HG02884 (cell line): ENCODE measurements around the gene FEM1A.
"Not testable (repeated sequence)": the region's sequence is repeated elsewhere in the genome, so short reads cannot be mapped to it uniquely, and the experiment has no call there.

Experiments used
- ATAC-seq: cut with Tn5 transposase; IDR thresholded peaks from one replicate; pipeline ENCODE4 v1.9.1; 2021; ENCODE audit warnings: mild to moderate bottlenecking, moderate library complexity; ENCODE audit not compliant: unreplicated experiment

The FEM1A gene

DNA sequence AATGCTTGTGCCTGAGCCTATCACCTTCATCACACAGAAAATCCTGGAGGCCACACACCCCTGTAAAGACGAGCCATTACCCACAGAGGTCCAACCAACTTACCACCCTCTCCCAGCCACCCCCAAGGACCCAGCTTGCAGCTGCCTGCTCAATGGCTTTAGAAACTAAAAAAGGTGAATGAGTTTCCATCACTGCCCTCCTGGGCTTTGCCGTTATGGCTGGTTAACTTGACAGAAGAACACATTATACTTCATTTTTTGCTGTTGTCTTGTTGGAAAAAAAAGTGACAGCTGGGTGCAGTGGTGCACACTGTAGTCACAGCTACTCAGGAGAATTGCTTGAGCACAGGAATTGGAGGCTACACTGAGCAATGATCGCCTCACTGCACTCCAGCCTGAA is 17.4 kb upstream of the FEM1A start:
- no peak for ATAC-seq

GRCh38 chr19:4775627-4776152 is 15.8 kb upstream of the FEM1A start:
- ATAC-seq, result no peak

DNA sequence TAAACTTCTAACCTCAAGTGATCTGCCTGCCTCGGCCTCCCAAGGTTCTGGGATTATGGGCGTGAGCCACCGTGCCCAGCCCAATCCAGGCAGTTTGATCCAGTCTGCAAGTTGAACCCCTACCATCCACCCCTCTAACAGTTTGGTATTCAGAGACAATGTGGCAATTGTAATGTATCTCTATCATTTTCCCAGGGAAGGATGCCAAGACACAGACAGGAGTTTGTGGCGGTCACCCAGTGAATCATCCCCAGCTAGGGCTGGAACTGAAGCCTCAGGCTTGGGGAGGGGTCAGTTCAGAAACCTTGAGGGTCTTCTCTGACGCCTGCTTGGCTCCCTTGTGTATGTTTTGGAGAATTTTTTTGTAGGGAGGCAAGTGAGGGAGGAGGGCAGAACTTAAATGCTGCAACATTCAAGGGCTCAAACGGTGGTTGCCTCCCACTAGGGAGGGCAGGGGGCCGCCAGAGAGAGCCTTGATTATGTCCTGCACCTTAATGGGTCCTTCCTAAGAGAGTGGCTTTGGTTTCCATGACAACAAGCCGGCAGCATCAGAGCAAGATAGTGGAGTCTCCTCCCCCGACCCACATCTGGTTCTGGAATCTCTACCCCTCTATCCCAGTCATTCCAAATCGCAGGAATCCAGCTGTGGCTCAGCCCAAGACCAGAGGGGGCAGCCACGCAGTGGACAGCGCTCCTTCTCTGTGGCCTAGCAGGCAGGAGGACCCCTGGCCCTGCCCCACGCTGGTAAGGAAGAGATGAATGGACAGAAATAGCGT is 14.9 kb upstream of the FEM1A start:
- no peak for ATAC-seq

GRCh38 chr19:4778124-4778523 is 13.4 kb upstream of the FEM1A start:
- not testable (repeated sequence) for ATAC-seq

DNA sequence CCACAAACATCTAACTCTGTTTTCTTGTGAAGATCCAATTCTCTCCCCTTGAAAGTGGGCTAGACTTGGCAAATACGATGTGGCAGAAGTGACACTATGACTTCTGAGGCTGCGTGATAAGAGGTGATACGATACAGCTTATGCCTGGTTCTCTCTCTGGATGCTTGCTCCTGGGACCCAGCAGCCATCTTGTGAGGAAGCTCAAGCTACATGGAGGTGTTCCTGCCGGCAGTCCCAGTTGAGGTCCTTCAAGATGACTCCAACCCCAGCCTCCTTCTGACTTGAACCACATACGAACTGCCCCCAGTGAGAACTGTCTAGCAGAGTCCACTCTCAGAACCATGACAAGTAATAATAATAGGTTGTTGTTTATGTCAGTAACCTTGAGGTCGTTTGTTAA is 10.7 kb upstream of the FEM1A start:
- ATAC-seq, result no peak

GRCh38 chr19:4781801-4782200 is 9.7 kb upstream of the FEM1A start:
- ATAC-seq, result no peak

DNA sequence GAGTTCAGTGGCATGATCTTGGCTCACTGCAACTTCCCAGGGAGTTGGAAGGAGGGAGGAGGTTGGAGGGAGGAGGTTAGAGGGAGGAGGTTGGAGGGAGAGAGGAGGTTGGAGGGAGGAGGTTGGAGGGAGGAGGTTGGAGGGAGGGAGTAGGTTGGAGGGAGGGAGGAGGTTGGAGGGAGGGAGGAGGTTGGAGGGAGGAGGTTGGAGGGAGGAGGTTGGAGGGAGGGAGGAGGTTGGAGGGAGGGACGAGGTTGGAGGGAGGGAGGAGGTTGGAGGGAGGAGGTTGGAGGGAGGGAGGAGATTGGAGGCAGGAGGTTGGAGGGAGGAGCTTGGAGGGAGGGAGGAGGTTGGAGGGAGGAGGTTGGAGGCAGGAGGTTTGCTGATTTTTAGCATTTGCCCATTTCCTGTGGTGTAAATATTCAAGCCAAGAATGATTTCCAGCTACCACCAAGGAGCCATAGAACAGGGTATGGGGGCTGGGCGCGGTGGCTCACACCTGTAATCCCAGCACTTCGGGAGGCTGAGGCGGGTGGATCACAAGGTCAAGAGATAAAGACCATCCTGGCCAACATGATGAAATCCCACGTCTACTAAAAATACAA is 5.0 kb upstream of the FEM1A start:
- not testable (repeated sequence) for ATAC-seq

- not testable (repeated sequence) for ATAC-seq
Measured at GRCh38 chr19:4792019-4792865, 708 bp downstream of the FEM1A start.

GRCh38 chr19:4792866-4793195 is 1.3 kb downstream of the FEM1A start:
- not testable (repeated sequence) for ATAC-seq

DNA sequence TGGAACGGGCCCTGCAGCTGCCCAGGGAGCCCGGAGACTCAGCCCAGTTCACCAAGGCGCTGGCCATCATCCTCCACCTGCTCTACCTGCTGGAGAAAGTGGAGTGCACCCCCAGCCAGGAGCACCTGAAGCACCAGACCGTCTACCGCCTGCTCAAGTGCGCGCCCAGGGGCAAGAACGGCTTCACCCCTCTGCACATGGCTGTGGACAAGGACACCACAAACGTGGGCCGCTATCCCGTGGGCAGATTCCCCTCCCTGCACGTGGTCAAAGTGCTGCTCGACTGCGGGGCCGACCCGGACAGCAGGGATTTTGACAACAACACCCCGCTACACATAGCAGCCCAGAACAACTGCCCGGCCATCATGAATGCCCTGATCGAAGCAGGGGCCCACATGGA is 1.7 kb downstream of the FEM1A start:
- not testable (repeated sequence) for ATAC-seq

DNA sequence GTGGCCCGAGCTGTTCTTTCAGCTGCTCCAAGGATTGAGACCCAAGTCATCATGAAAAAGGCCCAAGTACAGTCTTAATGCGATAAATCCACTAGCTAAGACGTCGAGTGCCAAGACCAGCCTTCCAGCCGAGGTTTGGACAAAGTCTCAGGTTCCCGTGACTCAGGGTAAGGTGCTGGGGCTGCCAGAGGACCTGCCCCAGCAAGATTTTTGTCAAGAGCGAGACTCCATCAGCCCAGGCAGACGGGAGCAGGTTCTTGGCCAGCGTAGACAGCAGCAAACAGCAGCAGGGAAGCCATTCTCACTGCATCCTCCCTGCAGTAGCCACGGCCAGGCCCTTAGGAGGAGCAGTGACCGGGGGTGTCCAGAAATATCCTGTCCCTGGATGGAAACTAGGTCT is 3.4 kb downstream of the FEM1A start:
- no peak for ATAC-seq

DNA sequence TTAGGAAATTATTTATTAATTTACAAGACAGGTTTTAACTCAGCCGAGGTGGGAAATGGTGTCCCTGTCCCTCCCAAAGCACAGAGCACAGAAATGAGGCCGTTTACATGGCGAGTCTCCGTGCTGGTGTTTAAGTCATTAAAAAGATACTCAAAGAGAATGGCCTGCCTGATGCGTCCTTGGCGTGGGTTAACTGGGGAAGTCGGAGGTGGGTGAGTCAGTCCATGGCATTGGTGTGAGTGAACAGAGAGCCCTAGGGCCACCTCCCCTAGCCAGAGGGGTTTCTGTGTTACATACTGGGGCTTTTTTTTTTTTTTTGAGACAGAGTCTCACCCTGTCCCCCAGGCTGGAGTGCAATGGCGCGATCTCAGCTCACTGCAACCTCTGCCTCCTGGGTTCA is 3.9 kb downstream of the FEM1A start:
- ATAC-seq, result no peak

GRCh38 chr19:4800591-4801081 is 9.1 kb downstream of the FEM1A start:
- no peak for ATAC-seq

- ATAC-seq, result no peak
Measured at GRCh38 chr19:4801085-4801619, 9.6 kb downstream of the FEM1A start.

GRCh38 chr19:4802711-4803110 is 11.2 kb downstream of the FEM1A start:
- no peak for ATAC-seq

- no peak for ATAC-seq
Measured at GRCh38 chr19:4803736-4804695, 12.5 kb downstream of the FEM1A start.

DNA sequence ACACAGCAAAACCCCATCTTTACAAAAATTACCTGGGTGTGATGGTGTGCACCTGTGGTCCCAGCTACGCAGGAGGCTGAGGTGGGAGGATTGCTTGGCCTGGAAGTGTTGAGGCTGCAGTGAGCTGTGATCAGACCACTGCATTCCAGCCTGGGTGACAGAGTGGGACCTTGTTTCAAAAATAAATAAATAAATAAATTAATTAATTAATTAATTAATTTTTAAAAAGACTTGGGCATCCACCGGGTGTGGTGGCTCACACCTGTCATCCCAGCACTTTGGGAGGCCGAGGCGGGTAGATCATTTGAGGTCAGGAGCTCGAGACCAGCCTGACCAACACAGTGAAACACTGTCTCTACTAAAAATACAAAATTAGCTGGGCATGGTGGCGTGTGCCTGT is 13.6 kb downstream of the FEM1A start:
- not testable (repeated sequence) for ATAC-seq

DNA sequence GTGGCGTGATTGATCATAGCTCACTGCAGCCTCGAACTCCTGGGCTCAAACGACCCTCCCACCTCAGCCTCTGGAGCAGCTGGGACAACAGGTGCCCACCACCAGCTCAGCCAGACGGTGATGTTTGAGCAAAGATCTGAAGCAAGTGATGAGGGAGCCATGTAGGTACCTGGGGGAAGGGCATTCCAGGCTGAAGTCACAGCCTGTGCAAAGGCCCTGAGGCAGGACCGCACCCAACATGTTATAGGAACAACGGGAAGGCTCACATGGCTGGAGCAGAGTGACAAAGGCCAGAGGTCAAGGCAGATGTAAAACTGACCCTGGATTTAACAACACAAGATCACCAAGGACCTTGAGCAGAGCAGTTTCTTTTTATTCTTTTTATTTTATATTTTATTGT is 14.8 kb downstream of the FEM1A start:
- no peak for ATAC-seq

DNA sequence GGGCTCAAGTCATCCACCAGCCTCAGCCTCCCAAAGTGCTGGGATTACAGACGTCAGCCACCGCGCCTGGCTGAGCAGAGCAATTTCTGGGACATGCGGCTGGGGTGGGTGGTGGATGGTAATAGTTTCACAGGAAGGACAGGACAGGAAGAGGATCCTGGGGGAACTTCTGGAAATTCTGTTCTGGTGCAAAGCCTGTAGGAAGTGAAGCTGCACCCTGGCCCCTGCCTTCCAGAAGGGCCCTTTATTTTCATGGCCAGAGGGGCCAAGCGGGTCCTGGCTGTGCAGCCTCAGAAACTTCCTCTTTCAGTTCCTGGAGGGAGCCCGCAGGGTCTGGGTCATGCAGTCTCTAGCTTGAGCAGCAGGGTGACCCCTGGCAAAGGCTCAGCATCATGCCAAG is 15.7 kb downstream of the FEM1A start:
- no peak for ATAC-seq
